Effector CD4-positive, alpha-beta T cell (primary cell): ENCODE measurements around the gene BNC2.
"Not testable (repeated sequence)": the region's sequence is repeated elsewhere in the genome, so short reads cannot be mapped to it uniquely, and the experiment has no call there.

ENCODE experiments used
- DNase-seq: peaks from one replicate; pipeline ENCODE4 v3.0.0-alpha.2; 2020

The BNC2 gene

DNA sequence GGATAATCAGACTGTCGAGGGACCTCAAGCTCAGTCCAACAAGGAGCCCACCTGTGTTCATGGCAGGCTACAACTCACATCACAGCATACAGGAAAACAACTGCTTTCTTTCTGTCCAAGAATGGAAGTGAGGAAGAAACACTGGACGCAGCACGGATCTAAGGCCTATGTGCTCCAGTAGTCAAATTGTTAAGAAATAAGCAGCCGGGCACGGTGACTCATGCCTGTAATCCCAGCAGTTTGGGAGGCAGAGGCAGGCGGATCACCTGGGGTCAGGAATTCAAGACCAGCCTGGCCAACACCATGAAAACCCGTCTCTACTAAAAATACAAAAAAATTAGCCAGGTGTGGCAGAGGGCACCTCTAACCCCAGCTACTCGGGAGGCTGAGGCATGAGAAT lies 427.8 kb downstream of the BNC2 start:
- no peak for DNase-seq

DNA sequence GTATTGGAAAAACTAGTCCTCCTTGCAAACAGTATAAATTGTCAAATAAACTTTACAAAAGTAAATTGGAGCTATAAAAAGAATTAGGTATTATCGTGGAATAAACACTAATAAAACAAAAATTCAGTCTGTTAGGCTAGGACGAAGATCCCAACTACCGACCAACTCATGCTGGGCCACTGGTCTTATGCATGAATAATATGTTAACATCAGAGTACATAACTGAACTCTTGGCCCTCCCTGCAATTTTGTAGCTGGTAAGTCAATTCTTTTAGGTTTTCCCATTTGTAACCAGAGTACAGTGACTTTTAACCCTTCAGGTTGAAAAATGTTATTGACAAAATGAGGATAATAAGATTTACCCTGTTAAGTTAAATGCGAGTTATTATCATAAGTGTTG lies 428.7 kb downstream of the BNC2 start:
- no peak for DNase-seq

DNA sequence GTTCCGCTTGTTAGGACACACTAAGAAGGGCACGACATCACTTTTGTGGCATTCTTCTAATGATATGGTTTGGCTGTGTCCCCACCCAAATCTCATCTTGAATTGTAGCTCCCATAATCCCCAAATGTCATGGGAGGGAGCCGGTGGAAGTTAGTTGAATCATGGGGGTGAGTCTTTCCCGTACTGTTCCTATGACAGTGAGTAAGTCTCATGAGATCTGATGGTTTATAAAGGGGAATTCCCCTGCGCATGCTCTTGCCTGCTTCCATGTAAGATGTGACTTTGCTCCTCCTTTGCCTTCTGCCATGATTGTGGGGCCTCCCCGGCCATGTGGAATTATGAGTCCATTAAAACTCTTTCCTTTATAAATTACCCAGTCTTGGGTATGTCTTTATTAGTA lies 431.6 kb downstream of the BNC2 start:
- not testable (repeated sequence) for DNase-seq

DNA sequence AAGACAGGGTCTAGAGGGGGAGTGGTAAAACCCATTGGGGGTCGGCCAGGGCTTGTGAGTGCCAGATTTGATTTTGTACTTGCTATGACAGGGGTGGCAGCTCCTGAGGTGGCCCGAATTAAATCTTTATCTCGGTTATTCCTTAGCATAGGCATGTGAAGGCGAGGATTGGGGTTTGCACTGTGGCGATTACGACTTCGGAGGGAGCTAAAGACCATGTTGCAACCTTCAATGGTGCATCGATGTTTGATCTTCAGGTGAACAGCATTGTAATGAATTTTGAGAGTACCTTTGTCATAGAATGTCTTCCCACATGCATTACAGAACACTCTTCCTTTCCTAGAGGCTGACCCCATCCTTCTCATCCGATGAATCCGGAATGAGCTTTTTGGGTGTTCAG lies 433.9 kb downstream of the BNC2 start:
- no peak for DNase-seq

DNA sequence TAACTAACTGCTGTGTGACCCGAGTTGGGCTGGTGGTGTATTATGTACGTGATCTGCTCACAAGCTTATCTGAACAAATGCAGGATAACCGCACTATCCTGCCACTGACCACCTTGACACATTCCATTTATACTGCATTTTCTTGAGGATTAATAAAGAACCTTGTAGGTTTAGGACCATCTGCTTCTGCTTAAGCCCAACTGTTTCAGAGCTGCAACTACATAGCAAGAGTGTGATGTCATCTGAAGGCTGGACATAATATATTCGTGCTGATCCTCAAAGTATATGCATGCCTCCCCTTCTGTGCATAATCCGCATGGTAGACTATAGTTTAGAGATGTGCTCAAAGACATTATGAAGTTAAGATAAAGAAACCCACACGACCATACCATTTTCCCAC lies 435.9 kb downstream of the BNC2 start:
- DNase-seq = no peak

DNA sequence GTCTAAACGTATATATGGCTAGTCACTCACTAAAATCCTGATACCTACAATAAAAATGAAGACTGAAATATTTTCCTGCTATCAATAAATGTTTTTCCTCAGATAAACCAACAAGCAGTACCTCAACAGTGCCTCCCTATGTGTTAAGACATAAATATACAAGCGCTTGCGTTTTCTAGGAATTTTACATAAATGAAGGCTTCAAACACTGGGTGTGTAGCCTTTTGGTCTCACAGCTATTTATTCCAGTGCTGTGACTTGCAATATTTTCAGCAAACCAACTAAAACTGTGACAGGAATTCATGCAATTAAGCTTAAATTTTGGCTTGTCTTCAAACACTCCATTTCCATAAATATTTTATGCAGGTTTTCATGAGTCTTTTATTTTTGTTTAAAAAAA lies 437.0 kb downstream of the BNC2 start:
- DNase-seq = no peak

DNA sequence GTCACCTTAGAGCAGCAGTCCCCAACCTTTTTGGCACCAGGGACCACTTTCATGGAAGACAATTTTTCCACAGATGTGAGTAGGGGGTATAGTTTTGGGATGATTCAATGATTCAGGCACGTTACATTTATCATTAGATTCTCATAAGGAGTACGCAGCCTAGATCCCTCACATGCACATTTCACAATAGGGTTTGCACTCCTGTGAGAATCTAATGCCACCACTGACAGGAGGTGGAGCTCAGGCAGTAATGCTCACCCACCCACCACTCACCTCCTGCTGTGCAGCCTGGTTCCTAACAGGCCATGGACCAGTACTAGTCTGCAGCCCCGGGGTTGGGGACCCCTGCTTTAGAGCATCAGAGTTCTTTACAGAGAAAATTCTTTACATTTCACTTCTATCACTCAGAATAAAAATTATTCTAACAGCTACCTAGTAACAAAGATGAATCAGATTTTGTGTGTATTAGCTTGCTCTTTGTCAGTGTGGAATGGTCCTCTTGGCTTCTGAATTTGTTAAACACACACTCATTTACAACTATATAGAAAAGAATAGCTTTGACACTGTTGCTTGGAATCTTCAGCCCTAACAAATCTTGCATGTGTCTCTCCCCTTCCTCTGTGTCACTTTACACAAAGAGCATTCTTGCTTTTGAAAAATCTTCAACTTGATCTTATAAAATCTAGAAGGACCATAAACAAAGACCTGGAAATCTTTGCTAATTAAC lies 438.6 kb downstream of the BNC2 start:
- DNase-seq = no peak

DNA sequence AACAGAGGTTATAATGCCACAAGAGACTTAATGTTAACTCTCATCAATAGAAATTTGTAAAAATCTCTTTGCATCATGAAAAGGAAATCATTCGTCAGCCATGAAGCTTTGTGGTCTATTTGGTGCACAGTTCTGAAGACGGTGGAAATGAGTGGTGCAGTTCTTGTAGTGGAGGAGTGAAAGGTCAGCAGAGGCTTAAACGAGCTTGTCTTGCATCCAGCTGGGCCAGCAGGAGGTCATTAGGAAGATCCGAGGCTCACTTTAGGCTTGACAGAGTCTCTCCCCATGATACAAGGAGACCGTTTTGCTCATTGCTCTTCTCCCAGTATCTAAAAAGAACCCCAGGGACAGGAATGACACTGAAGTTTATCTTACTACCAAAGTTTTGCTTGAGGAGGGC lies 440.8 kb downstream of the BNC2 start:
- DNase-seq = no peak

DNA sequence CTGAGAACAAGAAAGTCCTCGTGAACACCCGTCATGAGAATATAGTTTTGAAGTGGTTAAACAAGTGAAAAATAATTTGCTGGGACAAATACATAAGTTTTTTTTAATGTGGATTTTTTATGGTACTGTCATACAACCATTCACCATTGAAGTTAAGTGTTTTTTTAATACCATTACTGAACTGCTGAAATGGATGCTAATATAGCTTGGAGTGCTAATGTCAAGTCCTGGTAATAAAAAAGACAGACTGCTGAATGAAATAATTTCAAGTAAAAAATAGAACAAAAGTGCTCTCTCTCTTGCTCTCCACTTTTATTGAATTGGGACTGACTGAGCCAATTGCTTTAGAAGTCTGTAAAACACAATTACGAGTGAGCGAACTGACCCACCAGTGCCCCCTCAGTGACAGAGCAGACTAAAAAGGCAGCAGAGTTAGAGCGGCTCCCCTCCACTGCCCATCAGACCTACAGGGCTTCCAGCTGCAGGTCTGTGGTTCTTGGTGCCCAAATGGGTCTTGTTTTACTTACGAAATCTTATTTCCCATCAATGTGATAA lies 442.5 kb downstream of the BNC2 start:
- DNase-seq = no peak

DNA sequence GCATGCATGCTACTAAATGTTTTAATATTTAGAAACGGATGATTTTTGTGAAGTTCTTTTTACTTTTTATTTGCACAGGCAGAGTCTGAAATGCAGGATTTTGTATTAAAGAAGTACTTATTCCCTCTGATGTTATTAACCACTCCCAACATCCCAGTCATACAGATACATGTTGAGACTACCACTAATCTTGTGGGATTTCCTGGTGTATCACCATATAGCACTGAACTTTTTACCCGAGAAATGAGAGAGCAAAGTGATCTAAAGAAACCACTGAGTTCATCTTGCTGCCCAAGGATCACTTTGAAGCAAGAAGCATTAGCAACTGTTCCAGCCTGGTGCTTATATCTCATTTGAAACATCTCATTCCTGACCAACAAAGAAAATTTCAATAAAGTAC lies 443.8 kb downstream of the BNC2 start:
- DNase-seq = no peak

DNA sequence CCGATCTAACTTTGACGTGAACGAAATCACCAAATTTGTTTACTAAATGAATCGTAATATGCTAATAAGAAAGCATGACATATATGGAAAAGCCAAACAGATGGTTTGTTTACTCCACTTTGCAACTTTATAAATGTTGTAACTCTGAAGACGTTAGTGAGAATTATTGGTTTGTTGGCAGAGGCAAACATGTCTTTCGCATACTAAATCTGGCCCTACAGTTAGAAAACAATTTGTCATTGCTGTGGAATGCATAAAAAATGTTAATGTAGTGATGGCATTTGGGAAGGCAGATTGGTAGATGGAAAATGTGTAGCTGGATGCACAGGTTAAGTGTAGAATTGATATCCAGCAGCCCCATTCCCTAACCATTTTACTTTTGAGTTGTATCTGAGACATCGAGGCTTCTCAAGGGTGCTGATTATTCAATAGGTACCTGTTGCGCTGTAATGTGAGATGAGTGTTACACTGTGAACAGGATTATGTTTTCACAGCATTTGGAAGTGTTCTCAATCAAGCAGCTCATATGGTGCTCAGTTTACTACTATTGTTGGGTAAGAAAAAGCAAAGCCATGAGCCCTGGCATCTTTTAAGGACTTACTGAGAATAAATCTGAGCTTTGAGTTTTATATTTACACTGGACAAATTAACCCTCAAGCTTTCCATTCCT lies 444.8 kb downstream of the BNC2 start:
- DNase-seq = no peak

DNA sequence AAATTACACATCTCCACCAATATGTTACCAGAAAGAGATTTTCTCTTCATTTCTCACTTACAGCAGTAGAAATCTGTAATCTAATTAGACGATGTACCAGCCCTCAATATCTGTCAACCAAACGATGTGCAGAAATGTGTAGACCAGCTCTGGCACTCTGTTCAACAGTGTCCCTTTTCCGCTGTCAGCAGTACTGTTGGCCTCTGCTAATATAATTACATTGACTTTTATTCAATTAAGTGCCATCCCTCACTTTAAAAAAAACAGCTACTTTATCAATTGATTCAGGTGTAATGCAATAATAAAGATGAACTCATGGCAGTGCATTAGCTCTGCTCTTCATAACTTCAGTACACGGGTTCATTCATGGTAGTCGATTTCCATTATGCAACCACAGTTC lies 448.4 kb downstream of the BNC2 start:
- DNase-seq = no peak

DNA sequence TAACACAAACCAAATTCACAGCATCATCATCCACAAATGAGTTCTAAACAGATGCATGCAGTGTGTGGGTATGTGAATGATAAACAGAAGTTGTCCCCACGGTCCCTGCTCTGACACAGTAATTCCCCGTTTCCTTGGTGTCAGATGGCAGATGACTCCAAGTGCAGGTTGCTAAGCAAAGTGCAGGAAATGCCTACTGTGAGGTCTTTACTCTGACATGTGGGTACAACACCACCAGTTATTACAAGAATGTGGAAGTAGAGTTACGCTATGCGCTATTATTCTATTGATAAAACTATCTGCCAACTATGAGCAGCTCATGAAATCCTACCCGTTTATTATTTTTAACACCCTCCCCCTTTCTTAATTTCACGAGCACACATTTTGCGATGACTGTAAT lies 448.9 kb downstream of the BNC2 start:
- no peak for DNase-seq

DNA sequence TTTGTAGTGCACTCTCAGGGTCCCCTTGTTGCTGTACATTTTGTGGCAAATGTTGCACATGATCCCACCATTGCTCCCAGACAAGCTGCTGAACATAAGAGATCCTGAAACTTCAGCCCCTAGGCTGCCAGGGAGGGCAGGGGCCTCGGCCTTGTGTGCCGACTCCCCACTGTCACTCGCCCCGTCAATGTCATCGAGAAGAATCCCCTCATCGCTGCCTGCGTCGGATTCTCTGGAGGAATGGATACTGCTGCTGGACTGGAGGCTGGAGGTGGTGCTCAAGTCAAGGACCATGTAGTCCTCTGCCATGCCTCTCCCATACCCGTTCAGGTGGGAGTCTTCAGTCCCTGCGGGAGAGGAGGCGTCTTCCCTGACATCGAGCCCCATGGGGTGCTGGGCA lies 451.3 kb downstream of the BNC2 start:
- DNase-seq = no peak

DNA sequence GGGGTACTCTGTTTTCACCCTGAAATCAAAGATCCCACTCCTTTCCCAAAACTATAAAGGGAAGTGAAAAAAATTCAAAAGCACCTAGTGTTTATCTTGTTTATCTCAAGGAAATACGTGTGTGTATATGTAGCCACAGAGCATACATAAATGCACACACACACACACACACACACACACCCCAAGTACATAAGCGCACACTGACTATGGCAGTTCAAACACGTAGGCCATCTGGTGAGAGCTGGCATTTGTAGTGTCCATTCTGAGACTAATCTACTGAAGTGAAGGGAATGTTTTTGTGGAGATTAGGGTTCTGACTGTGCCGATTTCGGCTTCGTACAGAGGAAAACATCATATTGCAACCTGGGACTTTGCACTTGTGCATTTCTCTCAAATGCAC lies 451.7 kb downstream of the BNC2 start:
- no peak for DNase-seq

DNA sequence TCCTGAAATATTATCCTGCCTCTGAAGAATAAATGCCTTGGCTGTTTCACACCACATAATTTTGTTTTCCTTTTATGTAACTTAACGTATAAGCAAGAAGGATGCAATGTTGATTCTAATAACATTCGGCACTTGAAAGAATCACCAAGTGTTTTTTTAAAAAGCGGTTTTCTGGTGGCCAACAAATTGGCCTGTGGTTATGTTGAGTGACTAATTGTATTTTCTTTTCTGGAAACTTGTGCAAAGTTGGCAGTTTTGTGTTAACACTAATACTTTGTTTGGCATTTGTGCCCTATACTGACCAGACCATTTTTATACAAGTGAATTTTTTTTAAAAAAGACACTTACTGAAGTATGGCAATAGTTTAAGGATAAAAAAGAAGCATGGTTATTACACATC lies 452.7 kb downstream of the BNC2 start:
- no peak for DNase-seq

DNA sequence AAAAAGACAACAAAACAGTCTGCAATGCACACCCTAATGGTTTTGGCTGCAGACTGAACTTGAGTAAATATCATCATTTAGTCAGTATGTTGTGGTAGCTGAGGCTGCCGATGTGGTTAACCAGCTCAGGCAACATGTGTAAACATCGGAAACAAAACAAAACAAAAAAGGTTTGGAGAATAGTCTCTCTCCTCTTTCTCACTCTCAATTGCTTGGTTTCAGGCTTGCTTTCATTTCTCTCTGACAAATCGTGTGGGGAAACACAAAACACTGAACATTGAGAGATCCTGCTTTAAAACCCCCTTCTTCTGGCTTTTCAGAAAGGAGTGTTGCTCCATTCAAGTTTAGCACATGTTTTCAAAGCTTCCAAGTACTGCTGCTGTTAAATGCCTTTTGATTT lies 453.3 kb downstream of the BNC2 start:
- no peak for DNase-seq

DNA sequence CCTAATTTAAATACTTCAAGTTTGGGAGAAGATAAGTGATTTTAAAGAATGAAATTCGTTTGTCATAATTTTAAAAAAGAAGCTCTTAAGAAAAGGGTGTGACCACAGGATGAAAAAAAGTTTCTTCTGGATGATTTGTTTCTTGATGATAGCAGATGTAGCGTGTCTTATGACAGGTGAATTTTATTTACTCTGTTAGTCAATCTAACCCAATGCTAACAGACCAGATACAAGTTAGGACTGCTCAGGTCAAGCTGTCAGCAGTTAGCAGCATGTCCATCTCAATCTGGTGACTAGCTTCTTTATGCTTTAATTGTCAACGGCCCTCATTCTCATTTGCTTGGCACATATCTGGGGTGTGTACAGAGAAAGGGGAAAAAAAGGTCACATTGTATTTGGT lies 456.0 kb downstream of the BNC2 start:
- DNase-seq = no peak

DNA sequence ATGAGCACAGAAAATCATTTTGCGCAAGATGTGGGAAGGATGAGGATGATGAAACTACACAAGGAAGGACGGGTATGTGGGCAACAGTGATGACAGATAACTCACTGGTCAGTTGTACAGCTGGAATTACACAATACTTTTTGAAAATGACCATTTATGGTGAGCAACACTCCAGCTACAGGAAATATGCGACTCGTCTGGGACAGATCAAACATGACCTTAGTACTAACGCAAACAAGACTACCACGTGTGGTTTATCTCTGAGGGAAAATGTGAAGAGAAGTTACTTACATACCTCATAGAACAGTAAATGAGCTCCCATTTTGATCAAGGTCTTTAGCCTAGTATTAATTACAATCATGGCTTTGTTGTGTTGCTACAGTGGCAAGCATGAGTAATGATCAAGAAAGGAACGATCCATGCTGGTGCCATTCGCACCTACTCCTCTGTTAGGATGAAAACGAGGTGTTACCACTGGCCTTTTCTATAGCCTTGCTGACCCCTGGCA lies 456.9 kb downstream of the BNC2 start:
- DNase-seq = no peak

DNA sequence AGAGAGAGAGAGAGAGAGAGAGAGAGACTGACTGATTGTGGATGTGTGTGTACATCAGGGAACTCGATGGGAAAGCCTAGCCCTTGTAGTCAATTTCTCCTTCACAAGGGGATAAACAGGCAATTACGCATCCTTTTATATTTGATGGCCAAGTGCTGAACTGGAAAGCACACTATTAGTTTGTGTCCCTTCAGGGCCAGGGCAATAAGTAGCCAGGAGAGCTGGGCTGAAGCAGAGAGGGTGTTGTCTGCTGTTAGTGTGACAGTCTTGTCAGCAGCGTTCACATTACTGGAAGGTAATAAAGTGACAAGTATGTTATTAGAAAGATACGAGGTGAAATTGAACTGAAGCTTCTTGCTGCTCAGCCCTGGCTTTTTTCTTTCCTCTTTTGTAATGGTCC lies 457.7 kb downstream of the BNC2 start:
- no peak for DNase-seq

DNA sequence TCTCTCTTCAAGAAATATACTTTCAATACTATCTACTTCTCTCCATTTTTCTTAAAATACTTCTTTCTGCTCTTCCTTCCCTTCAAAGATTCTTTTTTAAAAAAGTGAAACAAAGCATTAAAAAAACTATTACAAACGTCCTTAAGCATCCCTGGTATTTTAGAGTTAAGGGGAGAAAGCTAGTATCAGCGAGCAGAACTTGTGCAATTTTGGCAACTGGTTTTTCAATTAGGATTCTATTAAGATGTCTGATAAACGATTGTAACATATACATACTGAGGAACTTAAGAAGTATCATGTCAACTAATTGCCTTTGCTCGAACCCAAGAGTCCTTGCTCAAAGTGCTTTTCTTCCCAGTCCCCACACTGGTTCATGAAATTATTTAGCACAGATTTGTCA lies 459.2 kb downstream of the BNC2 start:
- no peak for DNase-seq

DNA sequence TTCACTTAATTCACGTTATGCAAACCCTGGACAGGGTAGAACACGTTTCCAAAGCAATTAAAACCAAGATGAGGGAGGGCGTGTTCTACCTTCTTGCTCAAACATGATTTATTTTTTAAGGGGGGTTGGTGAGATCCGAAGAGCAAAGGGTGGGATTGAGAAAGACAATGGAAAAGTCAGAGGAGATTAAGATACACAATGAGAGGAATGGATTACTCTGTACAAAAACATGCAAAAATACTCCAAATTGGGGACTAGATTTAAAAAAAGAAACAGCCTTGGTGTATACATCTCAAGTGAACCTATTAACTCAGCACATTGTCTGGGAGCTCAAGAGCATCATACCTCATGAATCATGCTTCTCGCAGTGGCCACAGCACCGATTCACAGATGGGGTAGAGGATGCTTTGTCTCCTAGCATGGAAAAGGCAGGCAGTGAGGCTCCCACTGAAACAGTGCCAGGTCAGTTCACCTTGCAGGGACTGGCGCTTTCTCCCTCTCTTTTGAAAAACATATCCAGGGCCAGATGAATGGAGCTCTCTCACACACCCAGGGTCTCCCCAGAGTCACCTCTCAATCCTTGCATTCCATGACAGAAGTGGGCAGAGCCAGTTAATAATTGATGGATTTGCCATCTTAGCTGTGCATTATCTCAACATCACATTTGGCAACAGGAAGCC lies 459.7 kb downstream of the BNC2 start:
- DNase-seq = no peak

DNA sequence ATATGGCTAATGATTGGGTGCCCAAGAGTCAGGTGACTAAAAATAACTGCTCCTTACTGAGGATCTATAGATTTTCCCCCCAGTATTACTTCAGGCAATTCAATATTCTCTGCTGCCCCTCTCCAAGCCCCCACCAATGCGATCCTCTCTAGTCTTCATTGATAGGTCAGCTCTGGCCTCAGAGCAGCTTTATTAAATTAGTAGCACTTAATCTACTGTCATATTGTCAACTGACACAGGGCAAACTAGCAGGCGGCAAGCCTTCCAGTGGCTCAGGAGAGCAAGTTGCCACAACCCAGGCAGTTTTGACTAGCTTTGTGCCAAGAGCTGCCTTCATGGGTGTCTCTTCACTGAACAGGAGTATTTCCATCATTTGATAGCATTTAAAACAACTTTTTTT lies 462.9 kb downstream of the BNC2 start:
- DNase-seq = no peak
